Measurements from ENCODE around the gene DUSP2.
A peak's percentile ranks its signal among the peaks of the same experiment; 100 is the strongest.

DUSP2 gene

DNA sequence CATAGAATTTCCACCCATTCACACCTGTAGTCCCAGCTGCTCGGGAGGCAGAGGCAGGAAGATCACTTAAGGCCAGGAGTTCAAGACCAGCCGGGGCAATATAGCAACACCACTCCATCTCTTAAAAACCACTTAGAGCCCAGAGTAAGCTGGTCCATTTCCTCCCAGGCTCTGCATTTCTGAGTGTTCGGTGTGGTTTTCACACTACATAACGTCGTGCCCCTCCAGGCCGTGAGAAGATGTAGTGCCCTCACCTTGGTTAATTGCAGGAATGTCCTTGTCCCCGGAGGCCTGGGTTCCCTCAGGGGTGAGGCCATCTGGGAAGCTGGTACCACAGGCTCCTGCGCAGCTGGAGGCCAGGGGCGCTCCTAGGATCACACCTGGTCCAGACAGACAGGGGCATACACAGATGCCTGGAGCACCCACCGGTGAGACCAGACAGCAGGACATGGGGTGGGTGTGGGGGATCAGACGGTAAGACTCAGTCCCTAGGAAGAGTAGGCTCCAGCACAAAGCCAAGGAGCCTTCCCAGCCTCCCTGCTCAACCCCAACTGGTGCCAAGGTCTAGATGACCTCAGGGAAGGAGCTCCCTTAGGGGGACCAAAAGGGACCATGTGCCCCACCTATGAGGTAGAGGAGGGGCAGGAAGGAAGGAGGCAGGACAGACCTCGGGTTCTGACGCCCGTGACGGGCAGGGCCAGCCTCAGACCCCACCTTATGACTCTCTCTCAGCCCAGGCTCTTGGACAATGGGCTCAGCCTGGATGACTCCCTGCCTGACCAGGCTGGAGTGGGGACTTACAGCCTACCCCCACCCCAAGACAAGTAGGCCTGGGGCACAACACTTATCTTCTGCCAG is 7.7 kb downstream of the DUSP2 start:
- H3K4me3 Mint-ChIP-seq = no peak overlapping the region
- H3K27me3 Mint-ChIP-seq (ENCODE audit: low read depth) = no peaks in the 10 kb centered on the region
- peaks cover 7% of the 10 kb centered on the region for H3K4me1 Mint-ChIP-seq (ENCODE audit: low read depth)
- DNase-seq (ENCODE audit: low spot score) = no peak
- peaks cover 8% of the 10 kb centered on the region for H3K36me3 Mint-ChIP-seq (ENCODE audit: low read depth)
- no peak overlapping the region for H3K27ac Mint-ChIP-seq
- H3K9me3 Mint-ChIP-seq = no peaks in the 10 kb centered on the region

DNA sequence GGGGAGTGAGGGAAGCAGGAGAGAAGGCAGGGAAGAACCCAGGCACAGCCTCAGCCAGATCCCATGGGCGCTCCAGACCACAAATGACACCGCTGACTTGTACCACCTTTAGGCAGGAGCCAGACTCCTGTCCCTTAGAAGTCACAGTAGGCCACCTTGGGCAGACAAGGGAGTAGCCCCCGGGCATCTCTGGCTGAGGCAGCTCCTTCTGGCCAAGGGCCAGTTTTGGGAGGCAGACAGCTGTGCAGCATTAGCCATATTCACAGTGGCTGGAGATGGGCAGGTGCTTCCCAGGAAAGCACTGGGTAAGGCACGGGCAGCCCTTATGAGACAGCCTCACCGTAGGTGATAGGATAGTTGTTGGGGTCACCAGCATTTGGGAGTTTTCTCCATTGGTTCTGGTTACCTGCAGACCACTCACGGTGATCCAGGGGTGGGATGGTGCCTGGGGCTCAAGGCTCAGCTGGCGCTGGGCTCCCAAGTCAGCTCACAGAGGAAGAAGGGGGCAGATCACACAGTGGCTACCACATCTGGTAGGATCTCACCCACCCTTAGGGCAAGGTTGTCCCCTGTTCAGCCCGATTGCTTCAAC is 9.0 kb downstream of the DUSP2 start:
- Mint-ChIP-seq H3K27ac (no peak overlapping the region), H3K27me3 (ENCODE audit: low read depth) (no peaks in the 10 kb centered on the region), H3K4me3 (no peak overlapping the region), H3K9me3 (no peaks in the 10 kb centered on the region), H3K36me3 (ENCODE audit: low read depth) (no peaks in the 10 kb centered on the region), H3K4me1 (ENCODE audit: low read depth) (peaks cover 9% of the 10 kb centered on the region)
- no peak for DNase-seq (ENCODE audit: low spot score)

DNA sequence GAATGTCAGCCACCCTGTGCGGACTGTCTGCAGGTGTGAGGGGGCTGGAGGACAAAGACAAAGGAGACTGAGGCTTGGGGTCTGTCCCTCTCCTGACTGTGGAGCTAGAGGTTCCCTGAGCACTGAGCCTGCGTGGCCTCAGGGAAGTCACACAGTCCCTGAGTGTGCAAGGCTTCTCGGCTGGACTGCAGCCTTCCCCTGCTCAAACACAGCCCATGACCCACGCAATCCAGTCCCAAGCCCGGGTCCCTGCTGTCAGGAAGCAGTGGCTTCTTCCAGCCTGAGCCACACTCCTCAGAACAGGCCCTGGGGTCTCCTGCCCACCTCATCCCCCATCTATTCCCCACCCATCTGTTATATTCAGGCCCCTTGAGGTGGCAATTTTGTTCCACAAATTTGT is 9.6 kb downstream of the DUSP2 start:
- Mint-ChIP-seq H3K4me1 (ENCODE audit: low read depth) (peaks cover 12% of the 10 kb centered on the region), H3K4me3 (no peak overlapping the region), H3K27ac (no peak overlapping the region), H3K27me3 (ENCODE audit: low read depth) (no peaks in the 10 kb centered on the region), H3K9me3 (no peaks in the 10 kb centered on the region), H3K36me3 (ENCODE audit: low read depth) (no peaks in the 10 kb centered on the region)
- DNase-seq (ENCODE audit: low spot score) = no peak

DNA sequence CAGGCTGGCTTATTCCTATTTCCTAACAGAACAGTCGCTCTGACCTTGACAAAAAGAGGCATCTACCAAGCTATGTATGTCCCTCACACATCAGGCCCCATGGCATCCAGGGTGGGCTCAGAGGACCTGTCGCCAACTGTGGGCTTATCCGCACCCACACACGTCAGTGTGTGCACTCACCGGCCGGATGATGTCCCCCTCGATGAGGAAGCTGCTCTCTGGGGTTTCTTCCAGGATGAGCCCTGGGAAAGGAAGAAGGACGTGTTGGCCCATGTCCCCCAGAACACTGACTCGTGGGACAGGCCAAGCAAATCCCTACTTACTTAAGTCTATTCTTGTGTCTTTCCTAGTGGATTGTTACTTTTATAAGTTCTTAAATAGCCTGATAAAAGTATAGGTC is 10.1 kb downstream of the DUSP2 start:
- Mint-ChIP-seq H3K9me3 (no peaks in the 10 kb centered on the region), H3K27me3 (ENCODE audit: low read depth) (no peaks in the 10 kb centered on the region), H3K27ac (peak overlapping the region; percentile 4), H3K4me1 (ENCODE audit: low read depth) (peaks cover 16% of the 10 kb centered on the region), H3K4me3 (no peak overlapping the region), H3K36me3 (ENCODE audit: low read depth) (no peaks in the 10 kb centered on the region)
- DNase-seq (ENCODE audit: low spot score) = no peak

DNA sequence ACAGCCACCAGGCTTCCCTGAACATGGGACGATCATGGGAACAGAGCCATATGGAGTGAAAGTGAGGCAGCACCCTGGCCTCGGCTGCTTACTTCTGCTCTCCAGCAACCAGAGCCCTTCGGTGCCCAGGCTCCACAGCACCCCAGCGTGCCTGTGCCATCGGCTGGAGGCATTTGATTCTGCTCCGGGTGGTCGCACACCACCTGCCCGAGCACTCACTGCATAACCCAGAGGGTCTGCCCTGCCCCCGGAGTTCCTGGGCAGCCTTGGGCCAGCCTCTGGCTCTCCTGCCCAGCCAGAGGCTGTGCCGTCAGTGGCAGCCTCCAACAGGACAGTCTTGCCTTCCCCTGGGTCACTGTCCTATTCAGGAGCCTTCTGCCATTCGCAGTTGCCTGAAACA is 10.8 kb downstream of the DUSP2 start:
- no peak for DNase-seq (ENCODE audit: low spot score)
- Mint-ChIP-seq H3K4me1 (ENCODE audit: low read depth) (peaks cover 16% of the 10 kb centered on the region), H3K36me3 (ENCODE audit: low read depth) (no peaks in the 10 kb centered on the region), H3K4me3 (no peak overlapping the region), H3K9me3 (no peaks in the 10 kb centered on the region), H3K27ac (no peak overlapping the region), H3K27me3 (ENCODE audit: low read depth) (no peaks in the 10 kb centered on the region)

DNA sequence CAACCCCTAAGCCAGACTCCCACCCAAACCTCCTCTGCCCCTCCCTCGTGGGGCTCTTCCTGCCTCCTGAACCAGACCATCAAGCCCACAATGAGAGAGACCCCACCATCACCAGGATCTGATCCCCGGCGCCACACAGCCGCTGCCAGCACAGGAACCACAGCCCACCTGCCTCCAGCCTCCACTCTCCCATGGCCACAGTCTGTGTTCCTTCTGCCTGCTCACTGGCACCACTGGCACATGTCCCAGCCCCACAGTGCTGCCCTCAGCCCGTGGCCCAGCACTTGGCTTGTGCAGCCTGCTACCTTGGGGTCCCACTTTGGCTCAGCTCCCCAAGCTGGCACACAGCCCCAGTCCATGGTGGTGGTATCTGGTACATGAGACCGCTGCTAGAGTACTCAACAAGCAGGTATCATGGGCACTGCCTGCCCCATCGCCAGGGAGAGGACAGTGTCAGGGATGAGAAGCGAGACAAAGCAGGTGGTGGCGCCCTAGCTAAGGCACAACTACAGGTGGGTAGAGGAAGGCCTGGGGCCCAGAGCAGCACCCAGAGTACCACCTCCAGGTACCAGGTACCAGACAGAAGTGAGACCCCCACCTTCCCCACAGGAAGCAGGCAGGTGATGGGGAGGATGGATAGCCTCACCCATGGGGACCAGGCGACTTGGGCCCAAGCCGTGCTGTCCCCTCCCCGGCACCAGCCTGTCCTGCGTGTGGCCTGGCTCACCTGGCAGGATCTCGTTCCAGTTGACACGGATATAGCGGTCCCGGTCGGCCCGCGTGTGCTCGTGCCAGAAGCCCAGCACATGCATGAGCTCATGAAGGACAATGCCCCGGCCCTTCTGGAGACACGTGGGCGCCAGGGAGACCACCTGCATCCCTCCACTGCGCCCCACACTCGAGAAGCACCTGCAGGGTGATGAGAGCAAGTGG is 13.2 kb downstream of the DUSP2 start:
- Mint-ChIP-seq H3K9me3 (no peaks in the 10 kb centered on the region), H3K4me3 (peak overlapping the region; percentile 34), H3K27ac (peak overlapping the region; percentile 69), H3K4me1 (ENCODE audit: low read depth) (peaks cover 16% of the 10 kb centered on the region), H3K36me3 (ENCODE audit: low read depth) (no peaks in the 10 kb centered on the region), H3K27me3 (ENCODE audit: low read depth) (no peaks in the 10 kb centered on the region)
- no peak for DNase-seq (ENCODE audit: low spot score)

DNA sequence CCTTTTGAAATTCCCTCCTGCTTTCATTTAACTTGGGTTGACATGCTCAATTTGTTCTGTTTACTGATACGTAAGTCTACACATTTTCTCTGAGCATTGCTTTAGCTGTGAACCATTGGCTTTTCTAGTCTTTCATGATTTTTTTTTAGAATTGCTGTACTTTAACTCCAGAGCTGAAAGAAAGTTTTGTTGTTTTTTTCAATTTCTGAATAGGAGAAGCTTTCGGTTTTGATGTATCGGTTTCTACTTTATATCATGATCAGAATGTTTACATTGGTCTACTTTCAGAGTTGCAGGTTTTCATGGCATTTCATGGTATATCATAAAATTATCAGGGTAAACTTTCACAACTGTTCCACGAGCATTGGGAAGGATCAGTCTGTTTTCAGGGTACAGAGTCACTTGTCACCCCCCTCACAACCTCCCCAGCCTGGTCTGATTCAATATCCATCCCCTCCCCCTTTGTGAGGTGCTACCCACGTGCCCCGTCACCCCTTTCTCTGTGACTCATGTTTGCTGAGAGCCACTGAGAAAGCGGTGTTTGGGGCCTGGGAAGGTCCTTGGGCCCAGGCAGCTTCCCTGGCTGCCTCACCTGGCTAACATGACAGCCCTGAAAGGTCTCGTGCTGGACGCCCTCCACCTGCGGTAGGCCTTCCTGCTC is 14.0 kb downstream of the DUSP2 start:
- Mint-ChIP-seq H3K27ac (peak overlapping the region; percentile 69), H3K27me3 (ENCODE audit: low read depth) (no peaks in the 10 kb centered on the region), H3K4me1 (ENCODE audit: low read depth) (peaks cover 16% of the 10 kb centered on the region), H3K4me3 (no peak overlapping the region), H3K36me3 (ENCODE audit: low read depth) (no peaks in the 10 kb centered on the region), H3K9me3 (no peaks in the 10 kb centered on the region)
- peak; percentile 37 for DNase-seq (ENCODE audit: low spot score)

DNA sequence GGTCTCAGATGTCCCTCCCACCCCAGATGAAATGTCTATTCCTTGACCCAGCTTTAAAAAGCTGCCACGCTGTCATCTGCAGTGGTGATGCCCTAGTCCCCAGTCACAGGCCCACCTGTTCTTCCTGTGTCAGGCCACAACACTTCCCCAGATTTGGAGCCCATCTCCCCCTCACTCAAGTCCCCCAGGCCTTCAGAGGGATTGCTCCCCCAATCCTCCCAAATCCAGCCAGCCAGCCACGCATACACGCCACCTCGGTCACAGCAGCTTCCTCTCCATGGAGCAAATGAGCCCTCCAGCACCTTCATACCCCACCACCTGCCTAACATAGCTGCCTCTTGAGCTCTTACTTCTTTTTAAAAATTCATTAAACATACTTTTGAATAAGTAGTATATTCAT is 14.8 kb downstream of the DUSP2 start:
- H3K27ac Mint-ChIP-seq = no peak overlapping the region
- no peaks in the 10 kb centered on the region for H3K36me3 Mint-ChIP-seq (ENCODE audit: low read depth)
- H3K27me3 Mint-ChIP-seq (ENCODE audit: low read depth) = no peaks in the 10 kb centered on the region
- DNase-seq (ENCODE audit: low spot score) = no peak
- H3K4me1 Mint-ChIP-seq (ENCODE audit: low read depth) = peaks cover 16% of the 10 kb centered on the region
- H3K4me3 Mint-ChIP-seq = no peak overlapping the region
- no peaks in the 10 kb centered on the region for H3K9me3 Mint-ChIP-seq

DNA sequence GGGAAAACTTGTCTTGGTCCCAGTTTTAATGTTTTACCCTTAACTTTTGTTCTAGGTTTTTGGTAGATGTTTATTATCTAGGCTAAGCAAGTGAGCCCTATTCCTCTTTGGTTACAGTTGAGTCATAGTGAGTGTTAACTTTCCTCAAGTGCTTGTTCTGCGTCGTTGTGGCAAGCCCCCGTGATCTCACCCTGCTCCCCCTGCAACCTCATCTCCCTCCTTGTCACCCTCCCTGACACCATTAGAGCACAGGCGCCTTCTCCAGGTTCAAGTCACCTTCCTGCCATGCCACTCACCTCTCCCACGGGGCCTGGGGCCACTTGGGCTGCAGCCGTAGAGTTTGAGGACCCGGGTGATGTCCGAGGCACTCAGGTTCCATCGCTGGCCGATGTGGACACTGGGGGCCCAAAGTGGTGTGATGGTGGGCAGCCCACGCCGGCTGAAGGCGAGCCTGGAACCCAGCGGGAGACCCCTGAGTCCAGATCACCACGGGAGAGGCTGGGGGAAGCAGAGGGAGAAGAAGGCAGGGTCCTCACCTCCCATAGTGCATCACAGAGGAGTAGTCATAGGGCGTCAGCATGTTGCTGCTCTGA is 15.6 kb downstream of the DUSP2 start:
- Mint-ChIP-seq H3K36me3 (ENCODE audit: low read depth) (no peaks in the 10 kb centered on the region), H3K4me3 (no peak overlapping the region), H3K27me3 (ENCODE audit: low read depth) (no peaks in the 10 kb centered on the region)

DNA sequence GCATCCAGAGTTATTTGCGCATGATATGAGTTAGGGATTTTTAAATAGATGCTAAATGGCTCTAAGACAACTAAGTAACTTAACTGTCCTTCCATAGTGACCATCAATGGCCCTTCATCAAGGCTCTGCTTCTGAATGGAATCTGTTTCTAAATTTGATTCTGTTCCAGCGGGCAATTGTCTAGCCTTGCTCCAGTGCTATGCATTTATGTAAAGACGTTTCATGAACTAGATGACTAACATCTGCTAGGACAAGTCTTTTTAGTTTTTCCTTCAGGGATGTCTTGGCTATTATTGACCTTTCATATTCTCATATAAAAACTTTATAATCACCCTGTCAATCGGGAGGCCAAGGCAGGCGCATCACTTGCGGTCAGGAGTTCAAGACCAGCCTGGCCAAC is 16.8 kb downstream of the DUSP2 start:
- no peak for DNase-seq (ENCODE audit: low spot score)
- Mint-ChIP-seq H3K36me3 (ENCODE audit: low read depth) (no peaks in the 10 kb centered on the region), H3K27ac (no peak overlapping the region), H3K4me3 (no peak overlapping the region), H3K4me1 (ENCODE audit: low read depth) (peaks cover 16% of the 10 kb centered on the region), H3K27me3 (ENCODE audit: low read depth) (no peaks in the 10 kb centered on the region), H3K9me3 (no peaks in the 10 kb centered on the region)

More for the DNA sequence above, 15.6 kb downstream of the DUSP2 start:
- Mint-ChIP-seq H3K9me3 (no peaks in the 10 kb centered on the region), H3K27ac (no peak overlapping the region), H3K4me1 (ENCODE audit: low read depth) (peaks cover 16% of the 10 kb centered on the region)
- DNase-seq (ENCODE audit: low spot score) = no peak

DNA sequence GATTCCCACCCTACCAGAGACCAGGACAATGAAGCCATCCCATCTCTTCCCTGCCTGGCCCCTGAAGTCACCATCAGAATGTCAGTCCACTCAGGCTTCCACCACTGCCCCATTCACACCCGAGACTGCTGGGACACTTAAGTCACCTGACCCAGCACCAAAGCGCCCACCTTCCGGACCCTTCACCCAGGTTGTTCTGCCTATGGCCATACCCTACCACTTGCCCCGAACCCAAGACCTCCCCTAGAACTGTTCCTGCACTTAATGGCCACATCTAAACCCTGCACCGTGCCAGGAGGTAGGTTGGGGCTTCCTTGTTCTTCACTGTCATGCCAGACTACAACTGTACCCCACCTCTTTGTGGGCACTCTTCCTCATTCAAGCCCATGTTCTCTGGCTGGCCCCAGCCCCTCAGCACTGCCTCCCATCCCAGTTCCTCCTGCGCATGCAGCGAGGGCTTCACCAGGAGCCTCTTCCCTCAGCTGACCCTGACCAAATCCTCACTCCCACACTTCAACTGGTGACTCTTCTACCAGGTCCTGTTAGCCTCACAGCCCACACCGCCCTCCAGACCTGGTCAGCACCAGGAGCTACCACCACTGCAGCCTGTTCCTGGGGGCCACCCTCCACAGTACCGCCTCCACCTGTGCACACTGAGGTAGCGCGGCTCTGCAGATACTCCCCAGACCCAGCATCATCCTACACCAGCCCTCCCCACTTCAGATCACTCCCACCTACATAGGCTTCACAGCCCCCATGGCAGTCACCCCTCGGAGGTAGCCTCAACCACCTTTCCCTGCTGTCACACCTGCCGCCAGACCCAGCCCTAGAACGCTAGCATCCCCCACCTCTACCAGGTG is 20.6 kb downstream of the DUSP2 start:
- no peak for DNase-seq (ENCODE audit: low spot score)
- Mint-ChIP-seq H3K4me1 (ENCODE audit: low read depth) (peaks cover 8% of the 10 kb centered on the region), H3K36me3 (ENCODE audit: low read depth) (no peaks in the 10 kb centered on the region), H3K9me3 (no peaks in the 10 kb centered on the region), H3K4me3 (no peak overlapping the region), H3K27ac (no peak overlapping the region), H3K27me3 (ENCODE audit: low read depth) (peaks cover 20% of the 10 kb centered on the region)

DNA sequence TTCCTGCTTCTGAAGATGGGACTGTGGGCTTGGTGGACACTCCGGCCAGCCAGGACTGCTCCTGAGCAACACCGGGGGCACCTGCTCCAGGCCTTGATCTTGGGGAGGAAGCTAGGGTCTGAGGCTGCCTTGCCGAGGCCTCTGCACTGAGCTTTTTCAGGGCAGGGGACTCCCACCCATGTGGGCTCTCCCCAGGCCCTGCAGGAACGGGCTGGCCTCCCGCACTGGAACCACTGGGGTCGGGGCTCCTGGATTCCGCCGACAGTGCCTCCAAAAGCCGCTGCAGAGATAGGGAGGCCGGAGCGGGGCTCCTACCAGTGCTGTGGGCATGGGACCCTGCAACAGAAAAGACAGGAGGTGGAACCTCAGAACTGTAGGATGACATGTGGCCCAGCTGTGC is 21.3 kb downstream of the DUSP2 start:
- H3K27ac Mint-ChIP-seq = no peak overlapping the region
- no peaks in the 10 kb centered on the region for H3K9me3 Mint-ChIP-seq
- no peaks in the 10 kb centered on the region for H3K36me3 Mint-ChIP-seq (ENCODE audit: low read depth)
- no peak for DNase-seq (ENCODE audit: low spot score)
- H3K27me3 Mint-ChIP-seq (ENCODE audit: low read depth) = peaks cover 26% of the 10 kb centered on the region
- no peak overlapping the region for H3K4me3 Mint-ChIP-seq
- H3K4me1 Mint-ChIP-seq (ENCODE audit: low read depth) = peaks cover 8% of the 10 kb centered on the region

DNA sequence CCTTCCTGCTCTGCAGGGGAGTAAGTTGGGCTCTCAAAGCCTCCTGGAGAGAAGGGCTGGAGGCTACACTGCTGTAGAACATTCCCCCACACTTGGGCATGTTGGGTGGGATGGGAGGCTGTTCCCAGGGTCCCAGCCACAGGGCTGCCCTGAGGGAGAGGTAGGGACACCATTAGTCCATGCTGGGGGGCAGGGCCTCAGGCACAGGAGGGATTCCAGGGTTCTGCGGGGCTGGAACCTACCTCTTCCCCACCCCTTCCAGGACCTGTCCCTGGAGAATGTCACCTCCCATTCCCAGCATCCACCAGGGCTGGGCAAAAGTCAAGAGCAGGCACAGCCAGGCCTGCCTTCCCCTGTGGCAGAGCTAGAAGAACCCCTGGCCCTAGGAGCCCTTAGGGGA is 21.9 kb downstream of the DUSP2 start:
- no peaks in the 10 kb centered on the region for H3K36me3 Mint-ChIP-seq (ENCODE audit: low read depth)

More for the DNA sequence above, 21.9 kb downstream of the DUSP2 start:
- no peaks in the 10 kb centered on the region for H3K9me3 Mint-ChIP-seq
- no peak overlapping the region for H3K27ac Mint-ChIP-seq
- peaks cover 29% of the 10 kb centered on the region for H3K27me3 Mint-ChIP-seq (ENCODE audit: low read depth)
- DNase-seq (ENCODE audit: low spot score) = no peak
- no peak overlapping the region for H3K4me3 Mint-ChIP-seq
- peaks cover 8% of the 10 kb centered on the region for H3K4me1 Mint-ChIP-seq (ENCODE audit: low read depth)

Data from T-helper 2 cell treated with Interferon-gamma antibody and Interleukin-4, amounts not matched to agents 5 μg/mL and 100 μg/mL, for 36 hours (primary cell).